Iris pigment epithelial cell (primary cell): ENCODE measurements around the gene PROCA1.
"Not testable (repeated sequence)": the region's sequence is repeated elsewhere in the genome, so short reads cannot be mapped to it uniquely, and the experiment has no call there.

Experiments used
- DNase-seq: peaks from one replicate; pipeline ENCODE4 v3.0.0-alpha.2; 2011; ENCODE audit warnings: low read depth

The PROCA1 gene

GRCh38 chr17:28667870-28668269, 43.8 kb downstream of the PROCA1 start:
- peak; percentile 7 for DNase-seq

GRCh38 chr17:28665994-28666393, 45.7 kb downstream of the PROCA1 start:
- no peak for DNase-seq

GRCh38 chr17:28663723-28664122, 48.0 kb downstream of the PROCA1 start:
- no peak for DNase-seq

- no peak for DNase-seq
Observed at GRCh38 chr17:28662527-28662829, 49.2 kb downstream of the PROCA1 start.

DNA sequence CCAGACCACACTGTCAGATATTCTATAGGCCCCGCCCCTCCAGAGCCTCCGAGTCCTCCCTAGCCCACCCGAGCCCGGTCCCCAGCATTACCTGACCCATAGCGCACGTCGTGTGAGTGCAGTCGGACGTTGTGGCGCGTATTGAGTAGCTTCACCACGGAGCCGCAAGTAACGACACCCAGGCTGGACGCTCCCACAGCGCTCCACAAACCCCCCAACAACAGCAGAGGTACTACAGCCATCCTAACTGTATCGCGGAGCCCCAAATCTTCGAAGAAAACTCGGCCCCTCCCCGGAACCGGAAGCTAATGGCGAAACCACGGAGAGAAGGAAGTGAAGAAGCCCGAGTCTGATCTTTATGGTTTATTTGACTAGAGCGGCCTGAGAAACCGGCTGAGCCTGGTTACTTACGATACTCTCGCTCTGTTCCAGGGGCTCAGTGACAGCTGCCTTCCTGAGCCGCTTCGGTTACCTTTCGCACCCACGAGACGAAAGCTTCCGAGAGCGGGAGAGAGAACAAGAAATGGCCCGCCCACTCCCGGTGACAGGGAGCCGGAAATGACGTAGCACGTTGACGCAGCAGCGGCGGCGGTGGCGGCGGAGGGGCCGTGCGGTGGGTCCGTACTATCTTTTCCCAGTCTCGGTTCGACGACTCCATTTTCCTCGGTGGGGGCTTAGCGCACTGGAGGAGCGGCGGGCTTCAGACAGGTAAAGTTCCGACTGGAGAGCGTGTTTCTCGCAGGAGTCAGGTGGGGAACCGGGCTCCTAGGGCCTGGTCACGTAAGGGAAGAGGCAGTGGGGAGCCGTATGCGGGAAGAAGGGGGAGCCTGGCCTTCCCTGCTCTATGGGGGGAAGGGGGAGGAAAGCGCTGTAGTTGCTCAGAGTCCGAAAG, 49.8 kb downstream of the PROCA1 start, which contains the start of the genes SDF2 and SUPT6H:
TSS of gene SDF2 (minus strand) at position 272 of the 892 bp plus-strand sequence. CDS start at position 242, 30 bp downstream.
TSS of gene SUPT6H (plus strand) at position 571 of the 892 bp plus-strand sequence. CDS start 11,197 bp downstream, outside the sequence.
- DNase-seq: peak; percentile 82

DNA sequence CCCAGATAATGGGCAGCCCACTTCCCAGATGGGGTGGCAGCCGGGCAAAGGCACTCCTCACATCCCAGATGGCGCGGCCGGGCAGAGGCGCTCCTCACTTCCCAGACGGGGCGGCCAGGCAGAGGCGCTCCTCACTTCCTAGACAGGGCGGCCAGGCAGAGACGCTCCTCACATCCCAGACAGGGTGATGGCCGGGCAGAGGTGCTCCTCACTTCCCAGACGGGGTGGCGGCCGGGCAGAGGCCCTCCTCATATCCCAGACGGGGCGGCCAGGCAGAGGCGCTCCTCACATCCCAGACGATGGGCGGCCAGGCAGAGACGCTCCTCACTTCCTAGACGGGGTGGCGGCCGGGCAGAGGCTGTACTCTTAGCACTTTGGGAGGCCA, 52.2 kb downstream of the PROCA1 start:
- DNase-seq: not testable (repeated sequence)

DNA sequence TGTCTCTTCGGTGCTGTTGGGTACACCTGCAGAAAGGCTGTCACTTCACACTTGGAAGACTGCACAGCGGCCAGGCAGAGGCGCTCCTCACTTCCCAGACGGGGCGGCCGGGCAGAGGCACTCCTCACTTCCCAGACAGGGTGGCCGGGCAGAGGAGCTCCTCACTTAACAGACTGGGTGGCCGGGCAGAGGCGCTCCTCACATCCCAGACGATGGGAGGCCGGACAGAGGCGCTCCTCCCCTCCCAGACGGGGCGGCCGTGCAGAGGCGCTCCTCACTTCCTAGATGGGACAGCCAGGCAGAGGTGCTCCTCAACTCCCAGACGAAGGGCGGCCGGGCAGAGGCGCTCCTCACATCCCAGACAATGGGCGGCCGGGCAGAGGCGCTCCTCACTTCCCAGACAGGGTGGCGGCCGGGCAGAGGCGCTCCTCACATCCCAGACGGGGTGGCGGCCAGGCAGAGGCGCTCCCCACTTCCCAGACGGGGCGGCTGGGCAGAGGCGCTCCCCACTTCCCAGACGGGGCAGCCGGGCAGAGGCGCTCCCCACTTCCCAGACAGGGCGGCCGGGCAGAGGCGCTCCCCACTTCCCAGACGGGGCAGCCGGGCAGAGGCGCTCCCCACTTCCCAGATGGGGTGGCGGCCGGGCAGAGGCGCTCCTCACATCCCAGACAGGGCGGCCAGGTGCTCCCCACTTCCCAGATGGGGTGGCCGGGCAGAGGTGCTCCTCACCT, 52.8 kb downstream of the PROCA1 start:
- not testable (repeated sequence) for DNase-seq

DNA sequence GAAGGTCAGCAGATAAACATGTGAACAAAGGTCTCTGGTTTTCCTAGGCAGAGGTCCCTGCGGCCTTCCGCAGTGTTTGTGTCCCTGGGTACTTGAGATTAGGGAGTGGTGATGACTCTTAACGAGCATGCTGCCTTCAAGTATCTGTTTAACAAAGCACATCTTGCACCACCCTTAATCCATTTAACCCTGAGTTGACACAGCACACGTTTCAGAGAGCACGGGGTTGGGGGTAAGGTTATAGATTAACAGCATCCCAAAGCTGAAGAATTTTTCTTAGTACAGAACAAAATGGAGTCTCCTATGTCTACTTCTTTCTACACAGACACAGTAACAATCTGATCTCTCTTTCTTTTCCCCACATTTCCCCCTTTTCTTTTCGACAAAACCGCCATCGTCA, 53.3 kb downstream of the PROCA1 start:
- not testable (repeated sequence) for DNase-seq

- DNase-seq: peak; percentile 38
Observed at GRCh38 chr17:28657756-28658155, 53.9 kb downstream of the PROCA1 start.

- no peak for DNase-seq
Observed at GRCh38 chr17:28655160-28655559, 56.5 kb downstream of the PROCA1 start.
